GM06990 (cell line): ENCODE results near the gene STRADB.

Experiments
- DNase-seq: peaks from one replicate; pipeline ENCODE4 v3.0.0-alpha.2; 2011; ENCODE audit not compliant: insufficient read length; ENCODE audit errors: extremely low read depth
- H3K27me3 ChIP-seq: replicated peaks from 2 replicates; pipeline ENCODE4 v1.6.0; 2011; ENCODE audit warnings: low read length; ENCODE audit not compliant: control insufficient read depth, insufficient read depth
- H3K36me3 ChIP-seq: 2 replicates; pipeline ENCODE4 v1.5.1; 2011; ENCODE audit warnings: low read length; ENCODE audit not compliant: control insufficient read depth, insufficient read depth
- H3K4me3 ChIP-seq: replicated peaks from 2 replicates; pipeline ENCODE4 v1.5.1; 2011; ENCODE audit warnings: low read depth, mild to moderate bottlenecking, control low read depth, low read length
- TF ChIP-seq, protein P1 (sequence below): IDR thresholded peaks from 2 replicates; pipeline ENCODE4 v1.5.1; 2011; ENCODE audit warnings: low read length, control low read depth, mild to moderate bottlenecking, inconsistent platforms; ENCODE audit not compliant: insufficient read depth, poor library complexity, severe bottlenecking

Gene STRADB

GRCh38 chr2:201466050-201466675, 14.6 kb downstream of the STRADB start:
- no peak for DNase-seq
- H3K27me3 ChIP-seq = no peaks in the 10 kb centered on the region
- TF ChIP-seq, protein P1, sequence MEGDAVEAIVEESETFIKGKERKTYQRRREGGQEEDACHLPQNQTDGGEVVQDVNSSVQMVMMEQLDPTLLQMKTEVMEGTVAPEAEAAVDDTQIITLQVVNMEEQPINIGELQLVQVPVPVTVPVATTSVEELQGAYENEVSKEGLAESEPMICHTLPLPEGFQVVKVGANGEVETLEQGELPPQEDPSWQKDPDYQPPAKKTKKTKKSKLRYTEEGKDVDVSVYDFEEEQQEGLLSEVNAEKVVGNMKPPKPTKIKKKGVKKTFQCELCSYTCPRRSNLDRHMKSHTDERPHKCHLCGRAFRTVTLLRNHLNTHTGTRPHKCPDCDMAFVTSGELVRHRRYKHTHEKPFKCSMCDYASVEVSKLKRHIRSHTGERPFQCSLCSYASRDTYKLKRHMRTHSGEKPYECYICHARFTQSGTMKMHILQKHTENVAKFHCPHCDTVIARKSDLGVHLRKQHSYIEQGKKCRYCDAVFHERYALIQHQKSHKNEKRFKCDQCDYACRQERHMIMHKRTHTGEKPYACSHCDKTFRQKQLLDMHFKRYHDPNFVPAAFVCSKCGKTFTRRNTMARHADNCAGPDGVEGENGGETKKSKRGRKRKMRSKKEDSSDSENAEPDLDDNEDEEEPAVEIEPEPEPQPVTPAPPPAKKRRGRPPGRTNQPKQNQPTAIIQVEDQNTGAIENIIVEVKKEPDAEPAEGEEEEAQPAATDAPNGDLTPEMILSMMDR = no peak
- H3K36me3 ChIP-seq = no peaks in the 10 kb centered on the region; the same call in 1 of the 2 replicates
- H3K4me3 ChIP-seq = no peak overlapping the region

DNA sequence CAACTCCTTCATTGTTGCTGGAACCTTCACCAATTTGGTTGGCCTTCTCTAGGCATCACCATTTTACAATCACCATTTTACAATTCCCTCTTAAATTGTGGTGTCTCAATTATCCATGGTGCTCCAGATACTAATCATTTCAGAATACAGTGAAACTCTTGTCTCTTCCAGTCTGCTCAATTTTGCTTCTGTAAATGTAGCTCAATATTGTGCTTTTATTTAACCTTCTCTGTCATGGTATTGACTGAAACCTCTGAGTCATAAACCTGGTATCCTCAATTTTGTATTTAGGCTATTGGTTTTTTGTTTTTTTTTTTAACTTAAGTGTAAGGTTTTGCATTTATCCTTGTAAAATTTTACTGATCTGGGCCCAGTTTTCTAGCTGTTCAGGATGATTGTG, 16.1 kb downstream of the STRADB start:
- TF ChIP-seq, protein P1 = no peak
- Histone ChIP-seq H3K36me3 (no peaks in the 10 kb centered on the region; the same call in 1 of the 2 replicates), H3K27me3 (no peaks in the 10 kb centered on the region), H3K4me3 (no peak overlapping the region)
- no peak for DNase-seq

DNA sequence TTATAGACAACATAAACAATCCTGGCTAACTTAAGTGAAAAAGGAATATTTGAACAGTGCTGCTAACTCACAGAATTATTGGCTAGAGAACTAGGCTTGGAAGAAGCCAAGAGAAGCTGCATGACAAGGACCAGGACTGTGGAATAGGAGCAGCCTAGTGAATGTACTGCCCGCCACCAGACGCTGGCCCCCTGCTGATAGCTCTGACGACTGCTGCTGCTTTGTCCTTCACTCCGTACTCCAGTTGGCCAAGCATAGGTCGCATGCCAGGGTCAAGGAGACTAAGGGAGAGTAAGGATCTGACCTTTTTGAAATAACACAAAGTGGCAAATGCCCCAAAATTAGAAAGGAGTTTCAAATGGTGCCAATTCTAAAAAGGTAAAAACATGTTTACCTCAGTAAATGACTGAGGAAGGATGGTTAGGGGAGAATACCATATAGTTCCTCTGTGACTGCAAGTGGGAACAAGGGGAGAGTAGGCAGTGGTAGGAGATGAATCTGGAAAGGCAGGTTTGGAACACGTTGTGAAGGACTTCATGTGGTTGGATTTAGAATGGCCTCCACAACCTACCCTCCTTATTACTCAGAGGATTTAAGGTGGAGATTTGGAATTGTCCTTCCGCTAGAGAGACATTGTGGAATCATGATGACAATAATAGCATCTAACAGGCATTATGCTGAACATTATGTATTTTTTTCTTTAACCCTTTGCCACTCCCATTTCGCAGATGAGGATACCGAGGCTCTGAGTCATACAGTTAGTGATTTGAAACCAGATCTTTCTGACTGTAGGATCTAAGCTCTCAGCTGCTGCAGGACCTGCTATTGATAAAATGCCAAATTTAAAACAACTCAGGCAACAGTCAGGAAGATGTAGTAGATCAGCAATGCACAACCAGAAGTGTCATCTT, 19.5 kb downstream of the STRADB start:
- no peak overlapping the region for H3K4me3 ChIP-seq
- DNase-seq = no peak
- H3K36me3 ChIP-seq = no peaks in the 10 kb centered on the region
- TF ChIP-seq, protein P1 = no peak
- H3K27me3 ChIP-seq = no peaks in the 10 kb centered on the region

- DNase-seq = no peak
- H3K27me3 ChIP-seq = no peaks in the 10 kb centered on the region
- H3K36me3 ChIP-seq = no peaks in the 10 kb centered on the region
- H3K4me3 ChIP-seq = no peak overlapping the region
- TF ChIP-seq, protein P1 = no peak
These were observed 20.3 kb downstream of the STRADB start for GRCh38 chr2:201471732-201472393.

DNA sequence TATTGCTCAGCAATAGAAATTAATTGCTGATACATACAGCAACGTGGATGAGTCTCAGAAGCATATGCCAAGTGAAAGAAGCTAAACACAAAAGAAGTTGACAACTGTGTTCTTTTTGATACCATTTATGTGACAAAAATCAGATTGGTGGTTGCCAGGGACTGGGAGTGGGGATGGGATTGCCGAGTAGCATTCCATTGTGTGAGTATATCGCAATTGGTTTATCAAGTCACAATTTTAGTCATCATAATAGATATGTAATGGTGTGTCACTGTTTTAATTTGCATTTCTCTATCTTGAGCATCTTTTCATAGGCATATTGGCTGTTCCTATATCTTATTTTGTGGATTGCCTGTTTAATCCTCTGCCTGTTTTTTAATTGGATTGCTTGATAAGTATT, 20.9 kb downstream of the STRADB start:
- no peaks in the 10 kb centered on the region for H3K27me3 ChIP-seq

More for the DNA sequence above, 20.9 kb downstream of the STRADB start:
- no peak for DNase-seq
- no peak overlapping the region for H3K4me3 ChIP-seq
- no peaks in the 10 kb centered on the region for H3K36me3 ChIP-seq
- TF ChIP-seq, protein P1 = no peak
